K562 (cell line): ENCODE measurements around the gene TSC1. TPM values are rescaled to one million over a fixed set of nuclear protein-coding genes. Genes with fewer than 3 reads are reported as not detected.

Experiments
- CREB1 ChIP-seq, 2 experiments: sonication (generic) in 1 of 2; formaldehyde crosslinking in 1 of 2; IDR thresholded peaks; 2 replicates each; pipeline versions ENCODE4 v1.6.1 to v1.8.0; 2012 to 2022; ENCODE audit warnings: inconsistent platforms in 1 of 2, mild to moderate bottlenecking in 1 of 2, missing genetic modification reagents in 1 of 2, moderate library complexity in 1 of 2
- JUND ChIP-seq, 2 experiments: IDR thresholded peaks; 2 replicates in 1 of 2; 3 replicates in 1 of 2; pipeline ENCODE4 v1.6.1; 2011; ENCODE audit warnings: borderline replicate concordance in 2 of 2, low read depth in 2 of 2, low read length in 2 of 2, improper control_type of control experiment in 1 of 2, missing biosample characterization in 1 of 2, missing genetic modification characterization in 1 of 2, missing genetic modification reagents in 1 of 2
- POLR2AphosphoS5 ChIP-seq: IDR thresholded peaks from 2 replicates; pipeline ENCODE4 v1.6.1; 2011; ENCODE audit warnings: mild to moderate bottlenecking, low read depth, low read length, moderate library complexity; ENCODE audit not compliant: control insufficient read depth, insufficient read depth
- ZNF212 ChIP-seq: fragments of 450-650 bp; formaldehyde crosslinking; IDR thresholded peaks from 2 replicates; pipeline ENCODE4 v1.4.0; 2020; ENCODE audit warnings: mild to moderate bottlenecking
- ZNF436 ChIP-seq: fragments of 250-450, 450-650 bp; sonication (Bioruptor Pico); formaldehyde crosslinking; IDR thresholded peaks from 2 replicates; pipeline ENCODE4 v1.7.0; 2020; ENCODE audit warnings: mild to moderate bottlenecking
- polyA plus RNA-seq, 8 experiments: library from polyadenylated mRNA; depleted of rRNA in 4 of 8; stranded (reverse) in 5 of 8; unstranded in 3 of 8; fragments of >200 nt; fragmentation: Nextera tagmentation in 2 of 8; fragmentation: Illumina TruSeq in 1 of 8; extraction: Ambion mirVana in 2 of 8; extraction: Trizol in 1 of 8; gene quantifications; 2 replicates each; pipeline versions ENCODE4 v1.2.1 to v1.2.3, GENCODE V29; 2011 to 2014; ENCODE audit warnings: inconsistent platforms in 1 of 8, missing spikeins in 1 of 8
- total RNA-seq, 7 experiments: library from RNA; depleted of rRNA in 6 of 7; stranded (reverse); fragments of >200 nt in 6 of 7; fragmentation: Illumina TruSeq in 2 of 7; extraction: Trizol in 2 of 7; gene quantifications; 2 replicates each; pipeline versions ENCODE4 v1.2.1 to v1.2.3, GENCODE V29; 2011 to 2021; ENCODE audit warnings: low replicate concordance in 1 of 7
- TF ChIP-seq, protein P1 (sequence below): conservative IDR thresholded peaks from 2 replicates; pipeline ENCODE4 v1.6.1; 2011; ENCODE audit warnings: low read depth, mild to moderate bottlenecking, low read length; ENCODE audit not compliant: control insufficient read depth
- TF ChIP-seq, protein P2 (sequence below): fragments of 450-650 bp; IDR thresholded peaks from 2 replicates; pipeline ENCODE4 v1.6.1; 2016; ENCODE audit warnings: low read depth, mild to moderate bottlenecking, moderate library complexity
- TF ChIP-seq, protein P3 (sequence below): fragments of 450-650 bp; IDR thresholded peaks from 2 replicates; pipeline ENCODE4 v1.6.1; 2017; ENCODE audit warnings: antibody characterized with exemption
- TF ChIP-seq, protein P4 (sequence below): fragments of 250-450 bp; sonication (Bioruptor Pico); IDR thresholded peaks from 2 replicates; pipeline ENCODE4 v1.8.0; 2022; ENCODE audit warnings: inconsistent platforms, mild to moderate bottlenecking, moderate library complexity, borderline replicate concordance
- TF ChIP-seq, protein P5 (sequence below): fragments of 200-800 bp; sonication (Bioruptor generic); IDR thresholded peaks from 2 replicates; pipeline ENCODE4 v1.6.1; 2017; ENCODE audit warnings: missing genetic modification characterization, missing compliant biosample characterization
- TF ChIP-seq, protein P6 (sequence below): IDR thresholded peaks from 3 replicates; pipeline ENCODE4 v1.6.1; 2011; ENCODE audit warnings: borderline replicate concordance, mild to moderate bottlenecking; ENCODE audit not compliant: insufficient read length, insufficient read depth

The TSC1 gene
- total and polyA plus RNA-seq, 9 of the 15 experiments (the other 6 are each of a cell fraction or from before 2014, with no cell fraction given): 6.9 to 37.6 (median 18.6) TPM

DNA sequence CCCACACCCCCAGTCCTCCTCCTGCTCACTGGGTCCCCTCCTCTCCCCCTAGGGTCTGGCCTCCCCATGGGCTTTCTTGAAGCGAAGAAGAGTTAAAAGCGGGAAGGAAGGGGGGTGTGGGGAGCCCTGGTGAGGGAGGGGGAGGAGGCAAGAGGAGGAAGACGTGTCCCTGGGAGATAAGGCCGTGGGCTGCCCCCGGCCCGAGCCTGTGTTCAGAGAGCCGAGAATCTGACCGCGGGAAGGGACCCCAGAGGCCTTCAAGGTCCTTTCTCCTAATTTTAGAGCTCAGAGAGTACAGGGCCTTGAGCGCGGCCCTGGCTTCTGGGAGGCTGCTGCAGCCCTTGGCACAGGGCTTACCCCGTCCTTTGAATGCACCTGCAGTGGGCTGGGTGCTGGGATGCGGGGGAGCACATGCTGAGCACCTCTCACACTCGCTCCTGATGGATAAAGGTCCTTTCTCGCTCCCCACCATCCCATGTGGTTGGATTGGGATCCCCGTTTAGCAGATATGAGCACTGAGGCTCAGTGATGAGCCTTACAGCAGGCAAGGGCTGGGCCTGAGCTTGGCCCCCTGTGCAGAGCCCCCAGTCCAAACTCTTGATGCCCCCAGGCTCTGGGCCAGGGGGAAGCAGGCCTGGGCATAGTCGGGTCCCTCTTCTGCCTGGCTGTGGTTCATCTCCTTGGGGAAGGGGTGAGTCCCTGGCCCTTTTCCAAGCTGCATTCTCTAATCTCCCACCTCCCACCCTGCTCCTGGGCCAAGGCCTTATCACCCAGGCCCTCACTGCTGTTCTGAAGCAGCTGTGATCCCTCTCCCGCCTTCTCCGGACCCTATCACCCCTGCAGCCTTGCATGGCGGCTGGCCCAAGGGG is 40.0 kb upstream of the TSC1 start (continued):
- peak; percentile 59 for TF ChIP-seq JUND (IDR thresholded peaks at IDR 0.05; ENCODE audit: borderline replicate concordance, low read depth, low read length)
- TF ChIP-seq JUND (tag; IDR thresholded peaks at IDR 0.05; ENCODE audit: borderline replicate concordance, low read depth, low read length): peak; percentile 28; the same call in 2 of the 3 replicates
- TF ChIP-seq, protein P1, sequence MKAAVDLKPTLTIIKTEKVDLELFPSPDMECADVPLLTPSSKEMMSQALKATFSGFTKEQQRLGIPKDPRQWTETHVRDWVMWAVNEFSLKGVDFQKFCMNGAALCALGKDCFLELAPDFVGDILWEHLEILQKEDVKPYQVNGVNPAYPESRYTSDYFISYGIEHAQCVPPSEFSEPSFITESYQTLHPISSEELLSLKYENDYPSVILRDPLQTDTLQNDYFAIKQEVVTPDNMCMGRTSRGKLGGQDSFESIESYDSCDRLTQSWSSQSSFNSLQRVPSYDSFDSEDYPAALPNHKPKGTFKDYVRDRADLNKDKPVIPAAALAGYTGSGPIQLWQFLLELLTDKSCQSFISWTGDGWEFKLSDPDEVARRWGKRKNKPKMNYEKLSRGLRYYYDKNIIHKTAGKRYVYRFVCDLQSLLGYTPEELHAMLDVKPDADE: peak; percentile 70
- TF ChIP-seq, protein P2, sequence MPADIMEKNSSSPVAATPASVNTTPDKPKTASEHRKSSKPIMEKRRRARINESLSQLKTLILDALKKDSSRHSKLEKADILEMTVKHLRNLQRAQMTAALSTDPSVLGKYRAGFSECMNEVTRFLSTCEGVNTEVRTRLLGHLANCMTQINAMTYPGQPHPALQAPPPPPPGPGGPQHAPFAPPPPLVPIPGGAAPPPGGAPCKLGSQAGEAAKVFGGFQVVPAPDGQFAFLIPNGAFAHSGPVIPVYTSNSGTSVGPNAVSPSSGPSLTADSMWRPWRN: peak; percentile 64; the same call in 1 of the 2 replicates
- TF ChIP-seq POLR2AphosphoS5: peak; percentile 97
- no peak for TF ChIP-seq ZNF212 (CRISPR knock-in tag)
- TF ChIP-seq, protein P3, sequence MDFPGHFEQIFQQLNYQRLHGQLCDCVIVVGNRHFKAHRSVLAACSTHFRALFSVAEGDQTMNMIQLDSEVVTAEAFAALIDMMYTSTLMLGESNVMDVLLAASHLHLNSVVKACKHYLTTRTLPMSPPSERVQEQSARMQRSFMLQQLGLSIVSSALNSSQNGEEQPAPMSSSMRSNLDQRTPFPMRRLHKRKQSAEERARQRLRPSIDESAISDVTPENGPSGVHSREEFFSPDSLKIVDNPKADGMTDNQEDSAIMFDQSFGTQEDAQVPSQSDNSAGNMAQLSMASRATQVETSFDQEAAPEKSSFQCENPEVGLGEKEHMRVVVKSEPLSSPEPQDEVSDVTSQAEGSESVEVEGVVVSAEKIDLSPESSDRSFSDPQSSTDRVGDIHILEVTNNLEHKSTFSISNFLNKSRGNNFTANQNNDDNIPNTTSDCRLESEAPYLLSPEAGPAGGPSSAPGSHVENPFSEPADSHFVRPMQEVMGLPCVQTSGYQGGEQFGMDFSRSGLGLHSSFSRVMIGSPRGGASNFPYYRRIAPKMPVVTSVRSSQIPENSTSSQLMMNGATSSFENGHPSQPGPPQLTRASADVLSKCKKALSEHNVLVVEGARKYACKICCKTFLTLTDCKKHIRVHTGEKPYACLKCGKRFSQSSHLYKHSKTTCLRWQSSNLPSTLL: no peak
- no peak for TF ChIP-seq CREB1 (IDR thresholded peaks at IDR 0.05)
- peak; percentile 29; the same call in 1 of the 2 replicates for TF ChIP-seq CREB1 (CRISPR knock-in tag; IDR thresholded peaks at IDR 0.05)
- TF ChIP-seq, protein P4, sequence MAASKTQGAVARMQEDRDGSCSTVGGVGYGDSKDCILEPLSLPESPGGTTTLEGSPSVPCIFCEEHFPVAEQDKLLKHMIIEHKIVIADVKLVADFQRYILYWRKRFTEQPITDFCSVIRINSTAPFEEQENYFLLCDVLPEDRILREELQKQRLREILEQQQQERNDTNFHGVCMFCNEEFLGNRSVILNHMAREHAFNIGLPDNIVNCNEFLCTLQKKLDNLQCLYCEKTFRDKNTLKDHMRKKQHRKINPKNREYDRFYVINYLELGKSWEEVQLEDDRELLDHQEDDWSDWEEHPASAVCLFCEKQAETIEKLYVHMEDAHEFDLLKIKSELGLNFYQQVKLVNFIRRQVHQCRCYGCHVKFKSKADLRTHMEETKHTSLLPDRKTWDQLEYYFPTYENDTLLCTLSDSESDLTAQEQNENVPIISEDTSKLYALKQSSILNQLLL (CRISPR knock-in tag): no peak
- TF ChIP-seq ZNF436: peak; percentile 58; the same call in 1 of the 2 replicates
- TF ChIP-seq, protein P5, sequence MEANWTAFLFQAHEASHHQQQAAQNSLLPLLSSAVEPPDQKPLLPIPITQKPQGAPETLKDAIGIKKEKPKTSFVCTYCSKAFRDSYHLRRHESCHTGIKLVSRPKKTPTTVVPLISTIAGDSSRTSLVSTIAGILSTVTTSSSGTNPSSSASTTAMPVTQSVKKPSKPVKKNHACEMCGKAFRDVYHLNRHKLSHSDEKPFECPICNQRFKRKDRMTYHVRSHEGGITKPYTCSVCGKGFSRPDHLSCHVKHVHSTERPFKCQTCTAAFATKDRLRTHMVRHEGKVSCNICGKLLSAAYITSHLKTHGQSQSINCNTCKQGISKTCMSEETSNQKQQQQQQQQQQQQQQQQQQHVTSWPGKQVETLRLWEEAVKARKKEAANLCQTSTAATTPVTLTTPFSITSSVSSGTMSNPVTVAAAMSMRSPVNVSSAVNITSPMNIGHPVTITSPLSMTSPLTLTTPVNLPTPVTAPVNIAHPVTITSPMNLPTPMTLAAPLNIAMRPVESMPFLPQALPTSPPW: peak; percentile 84
- TF ChIP-seq, protein P6, sequence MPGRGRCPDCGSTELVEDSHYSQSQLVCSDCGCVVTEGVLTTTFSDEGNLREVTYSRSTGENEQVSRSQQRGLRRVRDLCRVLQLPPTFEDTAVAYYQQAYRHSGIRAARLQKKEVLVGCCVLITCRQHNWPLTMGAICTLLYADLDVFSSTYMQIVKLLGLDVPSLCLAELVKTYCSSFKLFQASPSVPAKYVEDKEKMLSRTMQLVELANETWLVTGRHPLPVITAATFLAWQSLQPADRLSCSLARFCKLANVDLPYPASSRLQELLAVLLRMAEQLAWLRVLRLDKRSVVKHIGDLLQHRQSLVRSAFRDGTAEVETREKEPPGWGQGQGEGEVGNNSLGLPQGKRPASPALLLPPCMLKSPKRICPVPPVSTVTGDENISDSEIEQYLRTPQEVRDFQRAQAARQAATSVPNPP: no peak
